ENCODE results near the gene ETV3. TPM values are rescaled to one million over a fixed set of nuclear protein-coding genes. Genes with fewer than 3 reads are reported as not detected.

Gene ETV3
- total RNA-seq, 1 donor from 2014 or later: 14.6 TPM

DNA sequence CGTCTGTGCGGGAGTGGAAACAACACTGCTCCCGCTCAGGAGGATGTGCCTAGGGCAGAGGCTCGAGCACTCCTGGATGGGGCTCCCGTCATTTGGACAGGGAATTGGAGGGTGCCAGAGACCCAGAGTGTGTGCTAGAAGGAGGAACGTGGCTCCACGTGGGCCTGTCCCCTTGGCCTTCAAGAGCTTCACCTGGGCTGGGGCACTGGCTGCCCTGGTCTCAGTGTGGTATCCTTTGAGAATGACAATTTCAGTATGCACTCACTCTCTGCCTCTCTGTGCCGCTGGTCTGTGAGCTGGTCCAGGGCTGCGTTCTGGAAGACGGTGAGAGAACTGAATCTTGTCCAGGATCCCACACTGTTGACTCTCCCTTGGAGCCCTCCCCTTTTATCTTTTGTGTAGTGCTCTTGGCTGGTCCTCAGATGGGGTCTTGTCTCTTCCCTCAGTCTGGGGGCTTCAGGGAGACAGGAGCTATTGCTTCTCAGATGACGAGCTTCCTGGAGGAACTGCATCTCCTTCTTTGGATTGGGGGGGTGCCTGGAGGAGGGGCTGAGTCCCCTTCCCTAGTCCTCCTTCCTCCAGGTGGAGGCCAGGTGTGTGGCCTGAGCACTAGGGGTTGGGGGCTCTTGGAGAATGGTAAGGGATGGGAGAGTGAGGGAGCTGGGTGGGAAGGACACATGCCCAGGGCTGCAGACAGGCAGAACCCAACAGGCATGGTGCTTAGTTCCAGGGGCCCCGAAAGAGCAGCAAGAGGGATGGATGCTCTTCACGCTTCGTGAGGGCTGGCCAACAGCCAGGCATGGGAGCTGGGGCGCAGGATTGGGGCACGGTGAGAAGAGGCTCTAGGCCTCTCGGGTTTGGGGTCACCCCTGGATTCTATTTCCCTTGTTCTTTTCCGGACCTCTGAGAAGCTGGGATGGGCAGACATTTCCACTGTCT is 23.7 kb downstream of the ETV3 start:
- no peak for DNase-seq
- intact Hi-C loops (cut with micrococcal nuclease): no loop called here
- H3K9me3 ChIP-seq (replicated peaks): no peaks in the 10 kb centered on the region
- H3K36me3 ChIP-seq: no peaks in the 10 kb centered on the region
- H3K27ac ChIP-seq (replicated peaks): no peak overlapping the region
- no peak overlapping the region for H3K4me3 ChIP-seq
- peaks cover 55% of the 10 kb centered on the region for H3K27me3 ChIP-seq (ENCODE audit: low read depth)
- H3K4me1 ChIP-seq: peaks cover 5% of the 10 kb centered on the region
- TF ChIP-seq, protein P1, sequence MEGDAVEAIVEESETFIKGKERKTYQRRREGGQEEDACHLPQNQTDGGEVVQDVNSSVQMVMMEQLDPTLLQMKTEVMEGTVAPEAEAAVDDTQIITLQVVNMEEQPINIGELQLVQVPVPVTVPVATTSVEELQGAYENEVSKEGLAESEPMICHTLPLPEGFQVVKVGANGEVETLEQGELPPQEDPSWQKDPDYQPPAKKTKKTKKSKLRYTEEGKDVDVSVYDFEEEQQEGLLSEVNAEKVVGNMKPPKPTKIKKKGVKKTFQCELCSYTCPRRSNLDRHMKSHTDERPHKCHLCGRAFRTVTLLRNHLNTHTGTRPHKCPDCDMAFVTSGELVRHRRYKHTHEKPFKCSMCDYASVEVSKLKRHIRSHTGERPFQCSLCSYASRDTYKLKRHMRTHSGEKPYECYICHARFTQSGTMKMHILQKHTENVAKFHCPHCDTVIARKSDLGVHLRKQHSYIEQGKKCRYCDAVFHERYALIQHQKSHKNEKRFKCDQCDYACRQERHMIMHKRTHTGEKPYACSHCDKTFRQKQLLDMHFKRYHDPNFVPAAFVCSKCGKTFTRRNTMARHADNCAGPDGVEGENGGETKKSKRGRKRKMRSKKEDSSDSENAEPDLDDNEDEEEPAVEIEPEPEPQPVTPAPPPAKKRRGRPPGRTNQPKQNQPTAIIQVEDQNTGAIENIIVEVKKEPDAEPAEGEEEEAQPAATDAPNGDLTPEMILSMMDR (IDR thresholded peaks at IDR 0.05; ENCODE audit: borderline replicate concordance): no peak

DNA sequence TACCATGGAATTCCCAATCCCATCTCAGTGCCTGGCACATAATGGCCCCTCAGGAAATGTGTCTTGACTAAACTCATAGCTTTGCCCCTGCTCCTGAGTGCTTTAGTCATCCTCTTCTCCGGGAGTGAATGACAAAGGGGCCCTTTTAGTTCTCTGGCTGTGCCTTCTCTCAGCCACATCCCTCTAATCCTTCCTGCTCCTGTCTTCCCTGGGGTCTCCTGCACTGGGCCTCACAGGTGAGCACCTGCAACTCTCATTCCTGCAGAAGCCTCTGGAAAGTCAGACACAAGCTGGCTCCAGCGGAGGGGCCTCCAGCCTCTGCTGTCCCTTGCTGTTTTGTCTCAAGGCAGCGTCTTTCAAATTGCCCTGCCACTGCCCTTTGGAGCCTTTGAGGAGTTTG is 24.6 kb downstream of the ETV3 start:
- no peak for DNase-seq
- no peaks in the 10 kb centered on the region for H3K36me3 ChIP-seq
- intact Hi-C loops (cut with micrococcal nuclease): no loop called here
- TF ChIP-seq, protein P1 (IDR thresholded peaks at IDR 0.05; ENCODE audit: borderline replicate concordance): no peak
- H3K4me3 ChIP-seq: no peak overlapping the region
- H3K4me1 ChIP-seq: no peaks in the 10 kb centered on the region
- H3K9me3 ChIP-seq (replicated peaks): no peaks in the 10 kb centered on the region
- no peak overlapping the region for H3K27ac ChIP-seq (replicated peaks)
- H3K27me3 ChIP-seq (ENCODE audit: low read depth): peaks cover 63% of the 10 kb centered on the region

DNA sequence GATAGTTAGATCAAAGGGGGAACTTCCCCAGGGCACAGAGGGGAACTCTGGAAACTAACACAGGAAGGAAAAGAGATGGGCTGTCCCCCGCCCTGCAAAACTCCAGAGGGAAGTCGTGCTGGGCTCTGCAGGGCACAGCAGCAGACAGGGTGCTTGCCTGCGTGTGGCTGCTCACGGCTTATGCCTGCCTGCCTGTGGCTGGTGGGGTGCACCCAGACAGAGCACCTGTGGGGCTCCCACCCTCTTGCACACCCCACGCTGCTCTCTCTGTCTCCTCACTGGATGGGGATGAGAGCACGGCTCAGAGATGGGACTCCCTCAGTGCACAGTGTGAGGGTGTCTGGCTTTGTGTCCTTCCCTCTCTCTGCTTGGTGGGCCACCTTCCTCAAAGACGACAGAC is 25.1 kb downstream of the ETV3 start:
- intact Hi-C loops (cut with micrococcal nuclease): no loop called here
- no peak overlapping the region for H3K27ac ChIP-seq (replicated peaks)
- H3K9me3 ChIP-seq (replicated peaks): no peaks in the 10 kb centered on the region
- no peak overlapping the region for H3K4me3 ChIP-seq
- TF ChIP-seq, protein P1 (IDR thresholded peaks at IDR 0.05; ENCODE audit: borderline replicate concordance): no peak
- no peaks in the 10 kb centered on the region for H3K4me1 ChIP-seq
- no peaks in the 10 kb centered on the region for H3K36me3 ChIP-seq
- no peak for DNase-seq
- H3K27me3 ChIP-seq (ENCODE audit: low read depth): peaks cover 69% of the 10 kb centered on the region

DNA sequence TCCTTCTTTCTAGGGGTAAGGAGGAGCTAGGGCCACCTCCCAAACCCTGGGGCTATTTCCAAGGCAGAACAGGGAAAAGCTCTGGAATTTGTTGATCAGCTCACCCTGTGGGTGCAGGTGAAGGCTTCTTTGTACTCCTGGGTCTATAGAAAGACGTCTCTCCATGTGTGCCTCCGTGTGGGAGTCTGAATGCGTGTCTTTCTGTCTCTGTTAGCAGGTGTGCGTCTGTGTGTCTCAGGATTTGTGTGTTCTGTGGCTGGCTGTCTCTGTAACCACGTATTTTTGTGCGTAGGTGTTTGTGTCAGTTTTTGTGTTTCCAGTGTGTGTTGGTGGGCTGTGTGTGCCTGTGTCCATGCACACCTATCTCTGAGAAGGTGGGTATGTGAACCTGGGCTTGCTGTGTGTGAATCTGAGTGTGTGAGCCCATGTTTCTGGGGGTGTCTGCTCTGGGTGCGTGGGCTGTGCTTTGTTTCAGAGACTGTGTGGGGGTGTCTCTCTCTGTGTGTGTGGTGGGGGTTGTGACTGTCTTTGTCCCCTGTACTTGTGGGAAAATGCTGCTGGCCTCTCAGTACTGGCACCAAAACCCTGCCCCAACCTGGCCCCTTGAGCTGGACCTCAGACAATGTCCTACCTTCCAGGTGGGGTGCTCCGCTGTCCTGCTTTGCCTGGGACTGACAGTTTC is 25.9 kb downstream of the ETV3 start:
- Histone ChIP-seq H3K27me3 (ENCODE audit: low read depth) (peaks cover 76% of the 10 kb centered on the region), H3K9me3 (replicated peaks) (no peaks in the 10 kb centered on the region), H3K4me1 (no peaks in the 10 kb centered on the region), H3K4me3 (no peak overlapping the region), H3K27ac (replicated peaks) (no peak overlapping the region), H3K36me3 (no peaks in the 10 kb centered on the region)
- TF ChIP-seq, protein P1 (IDR thresholded peaks at IDR 0.05; ENCODE audit: borderline replicate concordance): no peak
- DNase-seq: no peak
- intact Hi-C loops (cut with micrococcal nuclease): no loop called here

DNA sequence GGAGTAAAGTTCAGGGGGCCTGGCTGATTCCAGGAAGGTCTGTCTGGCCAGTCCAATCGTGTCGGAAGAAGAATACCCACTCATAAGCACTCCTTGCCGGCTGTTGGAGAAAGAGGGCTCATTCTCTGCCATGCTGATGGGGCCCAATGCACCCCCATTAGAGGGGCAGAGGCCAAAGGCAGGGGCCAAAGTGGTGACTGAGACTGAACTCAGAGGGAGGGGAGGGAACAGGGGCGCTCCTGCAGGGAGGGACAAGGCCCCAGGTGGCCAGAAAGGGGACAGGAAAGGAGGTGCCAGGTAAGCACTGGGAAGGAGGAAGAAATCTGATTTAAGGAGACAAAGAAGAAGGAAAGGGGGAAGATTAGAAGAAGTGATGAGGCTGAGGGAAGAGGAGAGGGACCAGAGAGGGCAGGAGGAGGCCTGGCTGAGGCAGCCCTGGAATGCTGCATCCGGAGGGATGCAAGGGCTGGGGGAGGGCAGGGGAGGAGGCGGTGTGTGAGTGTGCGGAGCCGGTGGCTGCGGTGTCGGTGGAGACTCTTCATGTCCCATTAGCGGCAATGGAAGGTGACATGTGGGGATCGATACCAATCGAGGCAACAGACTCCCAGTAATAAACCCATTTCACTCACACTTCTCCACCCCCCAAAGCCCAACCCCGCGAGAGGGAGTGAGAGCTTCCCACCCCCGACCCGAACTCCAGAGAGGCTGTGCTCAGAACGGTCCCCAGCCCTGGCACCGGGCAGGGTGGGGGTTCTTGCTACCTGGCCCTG is 26.6 kb downstream of the ETV3 start:
- H3K9me3 ChIP-seq (replicated peaks): no peaks in the 10 kb centered on the region
- DNase-seq: no peak
- H3K4me1 ChIP-seq: no peaks in the 10 kb centered on the region
- no peak overlapping the region for H3K27ac ChIP-seq (replicated peaks)
- TF ChIP-seq, protein P1 (IDR thresholded peaks at IDR 0.05; ENCODE audit: borderline replicate concordance): no peak
- intact Hi-C loops (cut with micrococcal nuclease): no loop called here
- H3K36me3 ChIP-seq: no peaks in the 10 kb centered on the region
- peaks cover 84% of the 10 kb centered on the region for H3K27me3 ChIP-seq (ENCODE audit: low read depth)
- H3K4me3 ChIP-seq: no peak overlapping the region
